ENCODE results near the gene RFX8.

DNA sequence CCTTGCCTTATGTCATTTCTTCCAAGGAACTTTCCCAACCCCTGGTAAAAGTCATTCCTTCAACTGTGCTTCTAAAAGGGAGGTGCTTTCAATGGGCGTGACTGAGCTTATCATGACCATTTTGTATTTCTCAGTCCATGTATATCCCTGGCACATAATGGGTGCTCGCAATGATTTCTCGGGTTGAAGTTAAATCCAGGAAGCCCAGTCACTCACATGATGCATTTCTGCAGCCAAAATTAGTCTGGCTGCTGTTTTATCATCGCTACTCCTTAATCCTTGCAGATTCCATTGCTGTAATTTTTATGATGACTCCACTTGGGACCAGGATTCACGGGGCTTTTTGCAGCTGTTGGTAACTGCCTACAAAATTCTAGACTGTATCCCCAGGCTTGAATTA lies 25.9 kb upstream of the RFX8 start:
- no peak for TF ChIP-seq ARNT (IDR thresholded peaks at IDR 0.05)
- no peak for TF ChIP-seq FOXK2 (IDR thresholded peaks at IDR 0.05)
- TF ChIP-seq CTBP1 (IDR thresholded peaks at IDR 0.05; ENCODE audit: borderline replicate concordance), result no peak
